GM12873 (cell line): ENCODE measurements around the gene ADAP1.

ENCODE experiments used
- CTCF ChIP-seq: IDR thresholded peaks from 2 replicates; pipeline ENCODE4 v1.5.1; 2012; ENCODE audit warnings: low read depth, mild to moderate bottlenecking, moderate library complexity, low read length, control low read depth; ENCODE audit not compliant: insufficient read depth; ENCODE audit errors: missing control alignments

The ADAP1 gene

GRCh38 chr7:940599-941408, 13.7 kb downstream of the ADAP1 start:
- TF ChIP-seq CTCF: no peak

GRCh38 chr7:939843-940242, 14.6 kb downstream of the ADAP1 start:
- no peak for TF ChIP-seq CTCF

- TF ChIP-seq CTCF: no peak
These were observed 15.8 kb downstream of the ADAP1 start for GRCh38 chr7:938546-939185.

GRCh38 chr7:937856-938484, 16.5 kb downstream of the ADAP1 start:
- TF ChIP-seq CTCF: no peak

- TF ChIP-seq CTCF: no peak
These were observed 18.0 kb downstream of the ADAP1 start for GRCh38 chr7:936386-937054.

- TF ChIP-seq CTCF: no peak
These were observed 18.6 kb downstream of the ADAP1 start for GRCh38 chr7:935874-936385.

GRCh38 chr7:935164-935873, 19.2 kb downstream of the ADAP1 start:
- TF ChIP-seq CTCF: no peak
